GM12872 (cell line): ENCODE data around the gene DHRS1.
A peak's percentile ranks its signal among the peaks of the same experiment; 100 is the strongest.

Experiments
- TF ChIP-seq, protein P1 (sequence below): IDR thresholded peaks from 3 replicates; pipeline ENCODE4 v1.5.1; 2011; ENCODE audit warnings: low read depth, mild to moderate bottlenecking, low read length, moderate library complexity; ENCODE audit not compliant: insufficient read depth

DHRS1 gene

DNA sequence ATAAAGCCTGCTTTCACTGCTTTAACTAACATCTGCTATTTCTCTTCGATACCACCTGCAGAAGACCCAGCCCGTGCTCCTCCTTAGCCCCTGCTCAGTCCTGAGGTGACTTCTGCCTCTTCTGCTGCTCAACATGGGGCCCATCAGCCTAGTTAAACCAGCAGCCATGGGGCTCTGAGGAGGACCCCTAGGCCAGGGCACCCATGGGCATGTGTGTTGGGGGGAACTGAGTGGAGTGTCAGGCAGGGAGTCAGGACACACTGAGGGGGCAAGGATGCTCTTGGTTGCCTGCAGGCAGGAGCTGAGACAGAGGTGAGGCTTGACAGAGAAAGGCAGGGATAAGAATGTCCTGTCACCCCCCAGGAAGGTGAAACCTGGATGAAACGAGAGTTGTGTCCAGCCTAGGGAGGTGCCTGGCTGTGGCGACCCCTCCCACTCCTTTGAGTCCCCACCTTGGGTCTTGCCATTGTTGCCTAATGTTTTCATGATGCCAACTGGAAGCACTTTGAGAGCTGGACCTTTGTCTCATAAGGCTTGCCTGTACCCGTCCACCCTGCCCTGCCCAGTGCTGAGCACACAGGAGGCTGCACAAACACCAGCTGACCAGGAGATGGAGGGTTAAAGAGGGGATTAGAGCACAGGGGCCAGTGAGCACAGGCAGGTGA lies 15.7 kb downstream of the DHRS1 start:
- TF ChIP-seq, protein P1, sequence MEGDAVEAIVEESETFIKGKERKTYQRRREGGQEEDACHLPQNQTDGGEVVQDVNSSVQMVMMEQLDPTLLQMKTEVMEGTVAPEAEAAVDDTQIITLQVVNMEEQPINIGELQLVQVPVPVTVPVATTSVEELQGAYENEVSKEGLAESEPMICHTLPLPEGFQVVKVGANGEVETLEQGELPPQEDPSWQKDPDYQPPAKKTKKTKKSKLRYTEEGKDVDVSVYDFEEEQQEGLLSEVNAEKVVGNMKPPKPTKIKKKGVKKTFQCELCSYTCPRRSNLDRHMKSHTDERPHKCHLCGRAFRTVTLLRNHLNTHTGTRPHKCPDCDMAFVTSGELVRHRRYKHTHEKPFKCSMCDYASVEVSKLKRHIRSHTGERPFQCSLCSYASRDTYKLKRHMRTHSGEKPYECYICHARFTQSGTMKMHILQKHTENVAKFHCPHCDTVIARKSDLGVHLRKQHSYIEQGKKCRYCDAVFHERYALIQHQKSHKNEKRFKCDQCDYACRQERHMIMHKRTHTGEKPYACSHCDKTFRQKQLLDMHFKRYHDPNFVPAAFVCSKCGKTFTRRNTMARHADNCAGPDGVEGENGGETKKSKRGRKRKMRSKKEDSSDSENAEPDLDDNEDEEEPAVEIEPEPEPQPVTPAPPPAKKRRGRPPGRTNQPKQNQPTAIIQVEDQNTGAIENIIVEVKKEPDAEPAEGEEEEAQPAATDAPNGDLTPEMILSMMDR = no peak

DNA sequence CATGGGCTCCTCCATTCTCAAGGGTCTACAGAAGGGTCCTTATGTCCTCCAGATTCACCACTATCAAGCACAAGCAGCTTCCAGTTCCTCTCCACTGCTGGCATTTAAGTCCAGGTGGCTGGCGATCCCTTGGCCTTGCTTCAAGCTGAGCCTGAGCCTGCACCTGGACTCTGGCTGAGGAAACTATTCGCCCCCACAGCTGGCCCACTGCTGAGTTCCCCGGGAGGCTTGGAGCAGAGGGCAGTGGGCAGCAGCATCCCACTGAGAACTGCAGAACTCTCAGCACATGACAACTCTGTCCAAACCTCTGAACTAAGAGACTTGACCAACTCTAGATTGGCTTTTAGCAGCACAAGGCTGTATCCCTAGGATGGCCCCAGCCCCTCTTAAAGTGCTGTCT lies 16.8 kb downstream of the DHRS1 start:
- TF ChIP-seq, protein P1 = no peak

DNA sequence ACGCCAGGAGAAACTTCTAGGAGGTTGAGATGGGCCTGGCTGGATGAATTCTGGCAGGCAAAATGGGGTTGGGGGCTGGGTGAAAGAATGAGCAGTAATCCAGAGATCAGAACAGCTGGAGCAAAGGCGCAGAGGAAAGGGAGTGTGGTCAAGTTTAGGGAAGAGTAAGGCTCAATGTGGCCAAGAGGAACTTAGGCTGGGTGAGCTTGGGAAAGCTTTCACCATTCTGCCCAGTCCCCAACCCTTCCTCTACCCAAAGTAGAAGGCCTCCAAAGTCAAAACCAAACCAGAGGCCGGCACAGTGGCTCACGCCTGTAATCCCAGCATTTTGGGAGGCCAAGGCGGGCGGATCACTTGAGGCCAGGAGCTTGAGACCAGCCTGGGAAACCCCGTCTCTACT lies 17.9 kb downstream of the DHRS1 start:
- TF ChIP-seq, protein P1 = no peak

DNA sequence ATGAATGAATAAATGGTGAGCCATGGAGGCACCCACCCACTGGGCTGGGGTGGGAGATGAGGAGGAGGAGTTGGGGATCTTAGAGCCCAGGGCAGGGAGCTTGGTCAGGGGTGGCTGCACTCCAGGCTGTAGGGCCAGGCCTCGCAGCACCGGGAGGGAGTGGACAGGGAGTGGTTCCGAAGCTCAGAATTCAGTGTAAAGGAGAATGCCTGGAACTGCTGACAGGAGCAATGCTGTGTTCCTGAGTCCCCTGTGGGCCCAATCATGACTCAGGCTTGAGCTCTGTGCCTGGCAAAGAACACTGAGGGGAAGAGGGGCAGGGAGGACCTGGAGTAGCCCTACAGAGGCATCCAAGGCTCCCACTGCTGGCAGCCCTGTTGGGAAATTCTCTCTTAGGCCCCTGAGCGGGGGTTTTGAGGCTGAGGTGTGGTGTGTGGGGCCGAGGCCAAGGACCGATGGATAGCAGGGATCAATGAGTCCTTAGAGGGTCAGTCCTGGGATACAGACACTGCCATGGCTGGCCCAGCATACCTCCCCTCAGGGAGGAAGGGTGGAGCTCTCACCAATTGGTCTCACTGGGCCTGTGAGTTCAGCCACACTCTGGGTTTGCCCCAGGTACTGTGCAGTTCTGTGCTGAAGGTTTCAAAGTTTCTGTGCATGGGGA lies 18.7 kb downstream of the DHRS1 start:
- TF ChIP-seq, protein P1 = no peak

DNA sequence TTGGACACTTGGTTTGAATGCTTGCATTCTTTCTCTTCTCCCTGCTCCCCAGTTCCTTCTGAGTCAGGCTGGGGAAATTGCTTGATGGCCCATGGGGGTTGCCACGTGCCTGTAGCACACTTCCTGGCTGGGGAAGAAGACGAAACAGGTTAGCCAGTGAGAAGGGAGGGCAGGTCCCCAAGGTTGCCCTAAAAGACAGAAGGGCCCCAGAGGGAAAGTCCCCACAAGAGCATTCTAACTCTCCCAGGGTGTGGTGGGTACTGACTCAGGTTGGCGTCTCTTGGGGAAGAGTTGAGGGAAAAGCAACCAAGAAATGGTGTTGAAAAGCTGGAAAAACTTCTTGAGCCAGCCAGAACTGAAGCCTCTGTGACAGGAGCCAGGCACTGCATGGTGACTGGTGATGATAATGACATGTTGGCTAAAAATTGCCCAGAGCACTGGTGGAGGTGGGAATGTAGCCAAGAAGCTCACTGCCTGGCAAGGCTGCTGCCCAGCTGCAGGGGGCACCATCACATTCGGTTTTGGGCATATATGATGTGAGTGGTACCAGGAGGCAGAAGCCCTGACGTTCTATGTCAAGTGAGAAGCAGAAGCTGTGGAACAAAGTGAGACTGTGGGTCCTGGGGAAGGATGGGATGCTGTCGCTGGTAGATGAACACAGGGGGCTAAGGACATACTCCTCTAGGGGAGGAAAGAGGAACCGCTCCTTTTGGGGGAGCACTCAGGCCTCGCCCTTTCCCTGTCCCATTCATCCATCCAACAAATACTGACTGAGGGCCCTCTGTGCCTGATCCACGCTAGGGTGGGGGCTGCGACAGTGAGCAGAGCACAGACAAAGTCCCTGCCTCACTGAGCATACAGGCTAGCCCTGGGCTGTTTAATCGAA lies 20.0 kb downstream of the DHRS1 start:
- TF ChIP-seq, protein P1 = peak; percentile 67

DNA sequence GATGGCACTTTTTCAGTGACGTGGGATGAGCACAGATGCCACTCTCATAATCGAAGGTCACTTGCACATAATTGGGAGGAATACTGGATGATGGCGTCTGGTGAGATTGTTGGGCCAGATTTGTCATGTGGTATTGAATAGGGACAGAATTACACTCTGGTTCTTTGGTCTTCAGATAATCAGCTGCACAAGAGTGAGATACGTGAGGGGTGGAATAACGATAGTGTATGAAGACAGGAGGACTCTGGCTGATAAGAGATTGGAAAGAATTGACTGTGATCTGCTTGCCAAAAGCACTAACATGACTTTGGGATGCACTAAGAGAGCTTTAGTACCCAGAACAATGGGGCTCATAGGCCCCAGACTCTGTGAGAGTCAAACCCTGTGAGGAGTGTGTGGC lies 21.2 kb downstream of the DHRS1 start:
- TF ChIP-seq, protein P1 = no peak

DNA sequence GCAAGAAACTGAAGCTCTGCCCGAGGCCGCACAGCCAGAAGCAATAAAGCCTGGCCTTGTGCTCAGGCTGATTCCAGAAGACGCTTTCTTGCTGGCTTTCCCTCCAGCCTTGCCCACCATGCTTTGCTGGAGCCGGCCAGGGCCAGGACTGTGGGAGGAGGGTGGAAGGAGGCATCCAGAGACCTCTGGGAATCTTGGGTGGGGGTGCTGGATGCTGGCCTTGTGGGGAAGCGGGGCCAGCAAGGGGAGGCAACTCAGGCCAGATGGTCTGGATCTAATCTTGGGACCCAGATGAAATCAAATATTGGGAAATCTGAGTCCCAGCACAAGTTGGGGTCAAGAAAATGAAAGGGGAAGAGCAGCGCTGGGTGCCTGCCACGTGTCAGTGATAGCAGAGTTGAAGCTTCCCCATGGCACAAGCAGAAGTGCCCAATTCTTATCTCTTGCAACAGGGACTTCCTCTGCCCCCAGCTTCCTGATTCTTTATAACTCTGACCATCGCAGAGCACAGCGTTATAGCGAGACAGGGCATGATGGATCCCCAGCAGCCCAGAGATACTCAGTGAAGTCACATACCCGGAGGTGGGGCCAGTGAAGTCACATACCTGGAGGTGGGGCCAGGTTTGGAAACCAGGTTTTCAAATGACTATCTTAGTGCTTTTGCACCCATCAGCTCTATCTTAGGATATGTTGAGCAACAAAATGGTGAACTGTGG lies 21.8 kb downstream of the DHRS1 start:
- TF ChIP-seq, protein P1 = no peak
